GM18498 (cell line): ENCODE results near the gene ANO7.

Experiments used
- ATAC-seq: cut with Tn5 transposase; IDR thresholded peaks from one replicate; pipeline ENCODE4 v1.9.1; 2021; ENCODE audit warnings: mild to moderate bottlenecking, moderate library complexity; ENCODE audit not compliant: unreplicated experiment

ANO7 gene

GRCh38 chr2:241156971-241157441 lies 31.5 kb upstream of the ANO7 start:
- no peak for ATAC-seq

GRCh38 chr2:241157841-241158545 lies 30.5 kb upstream of the ANO7 start:
- no peak for ATAC-seq

DNA sequence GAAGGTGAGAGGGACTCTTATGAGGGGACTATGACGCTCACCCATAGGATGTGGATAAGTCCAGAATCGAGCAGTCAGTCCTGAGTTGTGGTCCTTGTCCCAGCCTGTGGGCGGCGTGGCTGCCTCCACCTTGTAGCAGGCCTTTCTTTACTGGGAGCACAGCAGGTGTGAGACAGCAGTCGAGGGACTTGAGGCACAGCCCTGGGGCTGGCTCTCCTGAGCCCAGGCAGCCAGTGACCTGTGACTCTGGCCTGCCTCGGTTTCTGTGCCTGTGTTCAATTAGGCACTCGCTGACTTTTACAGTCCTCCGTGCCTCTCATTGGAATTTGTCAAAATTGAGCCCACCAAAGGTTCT lies 30.0 kb upstream of the ANO7 start:
- ATAC-seq, result no peak

- ATAC-seq, result no peak
These were observed 29.4 kb upstream of the ANO7 start for GRCh38 chr2:241159116-241159515.

DNA sequence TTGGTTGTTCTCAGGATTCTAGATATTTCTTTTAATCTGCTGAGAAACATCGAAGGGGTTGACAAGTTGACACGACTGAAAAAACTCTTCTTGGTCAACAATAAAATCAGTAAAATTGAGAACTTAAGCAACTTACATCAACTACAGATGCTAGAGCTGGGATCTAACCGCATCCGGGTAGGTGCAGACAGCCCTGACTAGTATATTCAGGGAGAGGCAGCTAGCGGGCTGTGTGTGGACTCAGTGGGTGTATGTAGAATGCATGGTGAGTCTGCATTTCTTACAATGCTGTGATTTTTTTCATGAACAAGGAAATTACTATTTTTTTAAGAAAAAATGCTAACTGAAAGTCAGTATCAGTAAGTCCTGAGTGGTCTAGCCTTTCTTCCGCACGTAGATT lies 28.2 kb upstream of the ANO7 start:
- ATAC-seq, result no peak

GRCh38 chr2:241161646-241162281 lies 26.7 kb upstream of the ANO7 start:
- ATAC-seq, result no peak

- no peak for ATAC-seq
These were observed 24.8 kb upstream of the ANO7 start for GRCh38 chr2:241163601-241164118.

GRCh38 chr2:241168366-241168765 lies 20.1 kb upstream of the ANO7 start:
- no peak for ATAC-seq

DNA sequence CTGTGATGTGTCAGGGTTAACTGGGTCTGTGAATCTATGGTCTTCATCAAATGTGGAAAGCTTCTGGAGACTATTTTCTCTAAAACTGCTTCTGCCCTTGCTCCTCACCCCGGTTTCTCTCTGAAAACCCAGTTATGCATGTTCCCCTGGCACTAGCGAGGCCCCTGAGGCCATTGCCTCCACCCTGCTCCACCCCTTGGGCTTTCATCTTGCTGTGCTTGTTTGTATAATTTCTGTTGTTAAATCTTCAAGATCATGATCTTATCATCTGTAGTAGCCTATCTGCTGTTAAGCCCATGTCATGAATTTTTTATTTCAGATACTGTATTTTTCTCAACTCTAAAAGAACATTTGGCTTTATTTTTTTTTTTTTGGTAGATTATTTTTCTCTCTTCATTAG lies 14.9 kb upstream of the ANO7 start:
- ATAC-seq, result no peak

GRCh38 chr2:241177526-241178334 lies 10.7 kb upstream of the ANO7 start:
- no peak for ATAC-seq

GRCh38 chr2:241178961-241179360 lies 9.5 kb upstream of the ANO7 start:
- no peak for ATAC-seq

DNA sequence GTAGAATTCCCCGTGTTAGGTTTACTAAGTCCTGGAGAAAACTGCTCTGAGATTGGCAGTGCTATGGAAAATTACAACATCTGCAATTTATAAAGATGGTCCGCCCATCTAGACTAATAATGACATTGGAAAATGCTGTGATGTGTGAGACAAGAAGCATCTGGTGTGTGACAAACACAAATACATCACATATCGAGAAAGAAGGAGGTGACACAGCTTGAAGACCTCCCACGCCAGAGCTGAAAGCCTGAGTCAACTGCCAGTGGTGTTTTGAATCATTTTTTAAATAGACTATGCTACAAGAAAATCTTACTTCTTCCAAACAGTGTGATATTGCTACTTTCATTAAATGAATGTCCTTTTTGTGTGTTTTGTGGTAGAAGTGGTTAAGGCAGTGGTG lies 8.6 kb upstream of the ANO7 start:
- no peak for ATAC-seq

DNA sequence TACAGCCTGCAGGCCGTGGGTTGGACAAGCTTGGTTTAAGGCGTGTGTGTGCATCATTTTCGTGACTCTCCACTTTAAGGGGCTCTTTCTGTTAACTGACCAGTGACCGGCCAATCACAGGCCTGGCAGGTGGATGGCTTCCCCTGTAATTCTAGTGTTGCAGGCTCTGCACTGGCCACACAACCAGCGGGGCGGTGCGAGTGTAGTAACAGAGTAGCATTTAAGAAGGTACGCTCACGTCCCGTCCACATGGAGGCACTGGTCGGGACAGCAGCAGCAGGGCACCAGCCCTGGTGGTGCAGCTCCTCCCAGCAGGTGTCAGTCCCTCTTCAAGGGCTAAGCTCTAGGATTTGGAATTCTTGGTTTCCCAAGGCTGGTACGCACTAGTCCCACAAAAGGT lies 8.0 kb upstream of the ANO7 start:
- no peak for ATAC-seq

DNA sequence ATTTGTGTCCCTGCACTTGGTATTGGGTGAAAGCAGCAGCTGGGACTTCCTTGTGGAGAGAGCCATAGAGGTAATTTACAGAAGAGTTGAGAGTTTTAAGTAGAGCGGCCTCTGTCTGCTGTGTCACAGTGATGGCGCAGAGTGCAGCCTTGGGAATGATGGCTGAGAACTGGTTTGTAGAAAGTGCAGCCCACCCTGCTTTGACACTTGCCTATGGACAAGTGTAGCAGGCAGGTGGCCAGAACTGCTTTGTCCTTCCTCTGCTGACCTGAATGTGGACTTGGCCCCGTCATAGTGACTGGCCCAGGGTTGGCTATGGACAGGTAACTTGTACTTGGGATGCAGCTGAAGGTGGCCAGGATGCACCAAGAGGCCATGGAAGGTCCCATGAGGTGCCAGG lies 6.4 kb upstream of the ANO7 start:
- ATAC-seq, result no peak

DNA sequence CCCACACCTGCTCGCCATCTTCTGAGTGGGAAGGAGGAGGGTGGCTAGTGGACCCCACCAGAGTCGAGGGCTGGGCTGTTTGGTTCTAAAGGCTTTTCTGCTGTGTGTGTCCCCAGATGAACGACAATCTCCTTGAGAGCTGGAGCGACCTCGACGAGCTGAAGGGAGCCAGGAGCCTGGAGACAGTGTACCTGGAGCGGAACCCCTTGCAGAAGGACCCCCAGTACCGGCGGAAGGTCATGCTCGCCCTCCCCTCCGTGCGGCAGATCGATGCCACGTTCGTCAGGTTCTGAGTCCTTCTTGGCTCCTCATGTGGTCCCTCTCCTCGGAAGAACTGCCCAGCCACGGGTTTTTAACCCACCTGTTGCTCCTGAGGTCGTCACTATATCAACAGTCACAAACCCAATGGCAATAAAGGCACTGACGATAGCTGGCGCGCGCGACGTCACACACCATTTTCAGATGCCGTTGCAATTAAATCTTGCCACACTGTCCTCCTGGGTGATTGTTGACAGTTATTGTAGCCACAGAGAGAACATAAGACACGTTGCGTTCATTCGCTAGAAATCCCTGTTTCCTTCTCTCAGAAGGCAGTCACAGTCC lies 5.8 kb upstream of the ANO7 start:
- ATAC-seq, result no peak

DNA sequence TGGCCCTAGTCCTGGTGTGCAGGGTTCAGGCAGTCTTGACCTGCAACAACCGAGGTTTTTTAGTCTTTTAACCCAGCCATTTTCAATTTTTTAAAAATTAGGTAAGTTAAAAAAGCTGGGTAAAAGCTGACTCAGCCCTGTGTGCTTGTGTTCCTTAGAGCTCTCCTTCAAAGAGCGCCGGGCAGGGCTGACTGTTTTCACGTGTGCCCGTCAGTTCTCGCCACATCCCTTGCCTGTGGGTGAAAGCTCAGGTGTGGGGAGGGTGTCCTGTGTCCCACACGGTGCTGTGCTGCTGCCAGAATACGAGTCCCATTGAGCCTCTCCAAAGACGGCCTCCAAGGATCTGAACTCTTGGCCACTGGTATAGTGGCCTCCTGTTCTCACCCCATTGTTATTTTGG lies 5.3 kb upstream of the ANO7 start:
- no peak for ATAC-seq

DNA sequence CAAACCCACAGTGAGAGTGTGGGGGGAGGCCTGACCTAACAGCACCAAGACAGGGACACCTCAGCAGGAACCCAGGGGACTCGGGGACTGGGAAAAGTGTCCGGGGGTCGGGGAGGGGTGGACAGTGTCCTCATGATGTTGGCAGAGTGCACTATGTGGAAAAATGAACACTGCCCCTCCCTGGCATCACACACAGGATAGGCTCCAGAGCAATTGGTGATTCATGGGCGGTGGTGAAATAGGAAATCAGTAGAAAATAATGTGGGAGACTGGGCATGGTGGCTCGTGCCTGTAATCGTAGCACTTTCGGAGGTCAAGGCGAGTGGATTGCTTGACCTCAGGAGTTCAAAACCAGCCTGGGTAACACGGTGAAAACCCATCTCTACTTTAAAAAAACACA lies 3.6 kb upstream of the ANO7 start:
- no peak for ATAC-seq

GRCh38 chr2:241185961-241186360 lies 2.5 kb upstream of the ANO7 start:
- ATAC-seq, result no peak

- no peak for ATAC-seq
These were observed 1.2 kb upstream of the ANO7 start for GRCh38 chr2:241187101-241187917.

DNA sequence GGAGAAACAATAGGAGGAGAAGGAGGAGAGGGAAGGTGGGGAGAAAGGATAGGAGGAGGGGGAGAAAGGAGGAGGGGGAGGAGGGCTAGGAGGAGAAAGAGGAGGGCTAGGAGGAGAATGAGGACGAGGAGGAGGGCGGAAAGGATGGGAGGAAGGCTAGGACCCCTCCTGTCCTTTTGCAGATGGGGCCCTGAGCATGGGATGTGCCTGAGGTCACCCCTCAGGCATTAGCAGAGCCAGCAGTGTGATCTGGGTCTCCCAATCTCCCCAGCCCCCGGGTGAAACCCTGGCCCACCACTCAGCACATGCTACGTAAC lies 601 bp upstream of the ANO7 start:
- no peak for ATAC-seq
